ENCODE results near the gene ZNF540. TPM values are rescaled to one million over a fixed set of nuclear protein-coding genes. Genes with fewer than 3 reads are reported as not detected.
"Not testable (repeated sequence)": the region's sequence is repeated elsewhere in the genome, so short reads cannot be mapped to it uniquely, and the experiment has no call there.

The ZNF540 gene
- total RNA-seq, 2 experiments from 2014 or later = 11.6 to 12.0 TPM

GRCh38 chr19:37655301-37655688, 60.6 kb downstream of the ZNF540 start, which contains the start of gene ZFP30:
ZFP30 (minus strand) TSS chr19:37655465; CDS start chr19:37647822, 7,643 bp downstream.
- Mint-ChIP-seq H3K27me3 (no peaks in the 10 kb centered on the region), H3K4me3 (peak within 1 kb of the TSS; percentile 99), H3K36me3 (ENCODE audit: low read depth) (peaks cover 46% of the 10 kb centered on the region), H3K4me1 (ENCODE audit: low read depth) (peaks cover 41% of the 10 kb centered on the region), H3K9me3 (no peaks in the 10 kb centered on the region), H3K27ac (peak within 1 kb of the TSS; percentile 98)
- TF ChIP-seq, protein P1, sequence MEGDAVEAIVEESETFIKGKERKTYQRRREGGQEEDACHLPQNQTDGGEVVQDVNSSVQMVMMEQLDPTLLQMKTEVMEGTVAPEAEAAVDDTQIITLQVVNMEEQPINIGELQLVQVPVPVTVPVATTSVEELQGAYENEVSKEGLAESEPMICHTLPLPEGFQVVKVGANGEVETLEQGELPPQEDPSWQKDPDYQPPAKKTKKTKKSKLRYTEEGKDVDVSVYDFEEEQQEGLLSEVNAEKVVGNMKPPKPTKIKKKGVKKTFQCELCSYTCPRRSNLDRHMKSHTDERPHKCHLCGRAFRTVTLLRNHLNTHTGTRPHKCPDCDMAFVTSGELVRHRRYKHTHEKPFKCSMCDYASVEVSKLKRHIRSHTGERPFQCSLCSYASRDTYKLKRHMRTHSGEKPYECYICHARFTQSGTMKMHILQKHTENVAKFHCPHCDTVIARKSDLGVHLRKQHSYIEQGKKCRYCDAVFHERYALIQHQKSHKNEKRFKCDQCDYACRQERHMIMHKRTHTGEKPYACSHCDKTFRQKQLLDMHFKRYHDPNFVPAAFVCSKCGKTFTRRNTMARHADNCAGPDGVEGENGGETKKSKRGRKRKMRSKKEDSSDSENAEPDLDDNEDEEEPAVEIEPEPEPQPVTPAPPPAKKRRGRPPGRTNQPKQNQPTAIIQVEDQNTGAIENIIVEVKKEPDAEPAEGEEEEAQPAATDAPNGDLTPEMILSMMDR (IDR thresholded peaks at IDR 0.05) = no peak
- DNase-seq (peak; percentile 48 to 89 (median 73)), ATAC-seq (ENCODE audit: poor library complexity) (peak; percentile 74)
- H3K9me3 ChIP-seq (ENCODE audit: control insufficient read depth in 1 of 2, insufficient read depth in 1 of 2, low read length in 2 of 2) = peaks cover 0 to 14% of the 10 kb centered on the region in 2 experiments
- H3K27ac ChIP-seq (ENCODE audit: low read depth in 1 of 2, low read length in 2 of 2) = peak within 1 kb of the TSS; percentile 83 to 91
- no peaks in the 10 kb centered on the region for H3K27me3 ChIP-seq (ENCODE audit: control insufficient read depth in 1 of 2, insufficient read depth in 2 of 2, low read length in 2 of 2)
- ChIA-PET POLR2A (interaction anchor here (0.6 to 3.0 kb wide), 8 partner anchors 12 to 1082 kb away, joined by 3 to 20 read pairs (median 4); partner anchors contain the start of genes ZNF529, ZNF540, ZNF569 and ZNF571), CTCF (no interaction called here)
- peak within 1 kb of the TSS; percentile 82 for H3K4me3 ChIP-seq (ENCODE audit: low read length)
- peaks cover 14% of the 10 kb centered on the region for H3K4me1 ChIP-seq (ENCODE audit: insufficient read depth, low read length)
- no peaks in the 10 kb centered on the region for H3K36me3 ChIP-seq (ENCODE audit: insufficient read depth, low read length)
- intact Hi-C loops (cut with DNase I, micrococcal nuclease) = loop anchor here (1.0 to 5.0 kb wide), 5 partner anchors 36 to 188 kb away; partner anchors contain the start of genes ZNF540 (in 1 of the 2), ZNF569 (in 1 of the 2), ZNF571 (in 1 of the 2) and ZNF573 (in 1 of the 2)

GRCh38 chr19:37655689-37656371, 61.2 kb downstream of the ZNF540 start:
- Histone ChIP-seq H3K4me3 (ENCODE audit: low read length) (peak overlapping the region; percentile 82), H3K9me3 (ENCODE audit: control insufficient read depth in 1 of 2, insufficient read depth in 1 of 2, low read length in 2 of 2) (peaks cover 0 to 14% of the 10 kb centered on the region in 2 experiments), H3K27me3 (ENCODE audit: control insufficient read depth in 1 of 2, insufficient read depth in 2 of 2, low read length in 2 of 2) (no peaks in the 10 kb centered on the region), H3K27ac (ENCODE audit: low read depth in 1 of 2, low read length in 2 of 2) (peak overlapping the region; percentile 83 to 91), H3K4me1 (ENCODE audit: insufficient read depth, low read length) (peaks cover 14% of the 10 kb centered on the region), H3K36me3 (ENCODE audit: insufficient read depth, low read length) (no peaks in the 10 kb centered on the region)
- Mint-ChIP-seq H3K9me3 (no peaks in the 10 kb centered on the region), H3K4me1 (ENCODE audit: low read depth) (peaks cover 41% of the 10 kb centered on the region), H3K36me3 (ENCODE audit: low read depth) (peaks cover 43% of the 10 kb centered on the region), H3K27me3 (no peaks in the 10 kb centered on the region), H3K4me3 (peak overlapping the region; percentile 99), H3K27ac (peak overlapping the region; percentile 98)
- POLR2A ChIA-PET = interaction anchor here (0.9 to 3.0 kb wide), 5 partner anchors 36 to 189 kb away, joined by 3 to 20 read pairs (median 4); partner anchors contain the start of genes ZNF540, ZNF569, ZNF571 and ZNF793
- DNase-seq (peak; percentile 57 to 91 (median 80)), ATAC-seq (ENCODE audit: poor library complexity) (peak; percentile 77)
- TF ChIP-seq, protein P1 (IDR thresholded peaks at IDR 0.05) = no peak
- CTCF ChIA-PET = no interaction called here
- intact Hi-C loops (cut with DNase I, micrococcal nuclease) = loop anchor here (1.0 to 5.0 kb wide), 6 partner anchors 35 to 189 kb away; partner anchors contain the start of genes ZNF540 (in 2 of the 2), ZNF569 (in 2 of the 2), ZNF571 (in 2 of the 2) and ZNF573 (in 1 of the 2)

DNA sequence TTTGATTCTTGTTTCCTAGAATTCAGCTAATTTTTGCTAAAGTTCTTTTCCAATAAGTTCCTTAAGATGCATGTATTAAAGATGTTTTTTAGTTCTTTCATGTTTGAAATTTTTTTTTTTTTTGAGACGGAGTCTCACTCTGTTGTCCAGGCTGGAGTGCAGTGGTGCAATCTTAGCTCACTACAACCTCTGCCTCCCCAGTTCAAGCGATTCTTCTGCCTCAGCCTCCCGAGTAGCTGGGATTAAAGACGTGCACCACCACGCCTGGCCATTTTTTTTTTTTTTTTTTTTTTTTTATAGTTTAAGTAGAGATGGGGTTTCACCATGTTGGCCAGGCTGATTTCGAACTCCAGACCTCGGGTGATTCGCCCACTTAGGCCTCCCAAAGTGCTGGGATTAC, 62.5 kb downstream of the ZNF540 start:
- H3K4me3 Mint-ChIP-seq = peak overlapping the region; percentile 99
- CTCF ChIA-PET = interaction anchor here (0.8 kb wide), 1 partner anchor 35 kb away, joined by 4 read pairs; no protein-coding TSS in a partner anchor
- peaks cover 14% of the 10 kb centered on the region for H3K4me1 ChIP-seq (ENCODE audit: insufficient read depth, low read length)
- peaks cover 43% of the 10 kb centered on the region for H3K36me3 Mint-ChIP-seq (ENCODE audit: low read depth)
- H3K4me1 Mint-ChIP-seq (ENCODE audit: low read depth) = peaks cover 41% of the 10 kb centered on the region
- H3K9me3 ChIP-seq (ENCODE audit: control insufficient read depth in 1 of 2, insufficient read depth in 1 of 2, low read length in 2 of 2) = peaks cover 3 to 17% of the 10 kb centered on the region in 2 experiments
- intact Hi-C loops (cut with DNase I, micrococcal nuclease) = loop anchor here (2.0 to 5.0 kb wide), 3 partner anchors 62 to 190 kb away; partner anchors contain the start of genes ZNF540 (in 1 of the 2), ZNF569 (in 1 of the 2), ZNF571 (in 1 of the 2) and ZNF573 (in 1 of the 2)
- POLR2A ChIA-PET = interaction anchor here (3.0 kb wide), 1 partner anchor 62 kb away, joined by 20 read pairs; the partner anchor contains the start of genes ZNF540 and ZNF571
- not testable (repeated sequence) for DNase-seq; H3K27me3 Mint-ChIP-seq; H3K9me3 Mint-ChIP-seq; H3K27ac ChIP-seq (ENCODE audit: low read depth in 1 of 2, low read length in 2 of 2); H3K36me3 ChIP-seq (ENCODE audit: insufficient read depth, low read length); ATAC-seq (ENCODE audit: poor library complexity); H3K4me3 ChIP-seq (ENCODE audit: low read length); H3K27me3 ChIP-seq (ENCODE audit: control insufficient read depth in 1 of 2, insufficient read depth in 2 of 2, low read length in 2 of 2)
- peak overlapping the region; percentile 98 for H3K27ac Mint-ChIP-seq

Other genes starting within 250 kb of the ZNF540 start
- gene ZNF527, start 223.8 kb upstream of the ZNF540 start, total RNA-seq = 1 to 10 TPM; 7.8 to 8.4 TPM
- 1 to 10 TPM; 5.0 to 5.2 TPM for gene ZNF569, start 127.4 kb upstream of the ZNF540 start, total RNA-seq
- 1 to 10 TPM; 8.3 to 9.1 TPM for gene ZNF570, start 125.5 kb upstream of the ZNF540 start, total RNA-seq
- 1 to 10 TPM; 2.3 TPM for gene ZNF793, start 87.9 kb upstream of the ZNF540 start, total RNA-seq
- 1 to 10 TPM; 6.7 to 7.0 TPM for gene ZNF571, start 84 bp upstream of the ZNF540 start, total RNA-seq
- 1 to 10 TPM; 3.6 to 3.7 TPM for gene ZFP30, start 60.6 kb downstream of the ZNF540 start, total RNA-seq
- 1 to 10 TPM; 2.2 to 2.3 TPM for gene ZNF607, start 124.9 kb downstream of the ZNF540 start, total RNA-seq
- gene ZNF573, start 184.7 kb downstream of the ZNF540 start, total RNA-seq = 1 to 10 TPM; 4.6 to 5.0 TPM

Measured in CD4-positive, alpha-beta T cell (primary cell).